GM21515 (cell line): ENCODE data around the gene MAST4.

ENCODE experiments used
- ATAC-seq: cut with Tn5 transposase; IDR thresholded peaks from one replicate; pipeline ENCODE4 v1.9.1; 2021; ENCODE audit not compliant: unreplicated experiment

Gene MAST4

GRCh38 chr5:67195406-67196275, 599.4 kb downstream of the MAST4 start:
- ATAC-seq: no peak

- no peak for ATAC-seq
These were observed 600.4 kb downstream of the MAST4 start, which contains the start of gene CD180 for GRCh38 chr5:67196537-67197059. TSS of gene CD180 (minus strand) at chr5:67196799. CDS start at chr5:67196641, 158 bp downstream.

DNA sequence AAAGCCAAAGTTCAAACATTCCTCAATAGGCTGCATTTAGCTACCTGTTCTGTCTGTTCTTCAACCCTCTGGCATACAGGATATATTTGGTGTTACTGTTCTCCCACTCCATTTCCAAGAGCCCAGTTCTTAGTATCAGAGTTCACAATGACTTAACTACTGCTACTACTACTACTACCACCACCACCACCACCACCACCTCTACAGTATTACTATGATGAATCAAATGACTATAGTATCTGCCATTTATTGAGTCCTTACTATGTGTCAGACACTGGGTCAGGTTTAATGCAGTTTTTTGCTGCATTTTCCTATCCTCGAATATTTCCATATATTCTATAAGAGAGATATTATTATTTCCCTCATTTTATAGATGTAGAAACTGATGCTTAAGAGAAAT, 601.3 kb downstream of the MAST4 start:
- ATAC-seq: no peak

GRCh38 chr5:67198917-67199316, 602.7 kb downstream of the MAST4 start:
- no peak for ATAC-seq

DNA sequence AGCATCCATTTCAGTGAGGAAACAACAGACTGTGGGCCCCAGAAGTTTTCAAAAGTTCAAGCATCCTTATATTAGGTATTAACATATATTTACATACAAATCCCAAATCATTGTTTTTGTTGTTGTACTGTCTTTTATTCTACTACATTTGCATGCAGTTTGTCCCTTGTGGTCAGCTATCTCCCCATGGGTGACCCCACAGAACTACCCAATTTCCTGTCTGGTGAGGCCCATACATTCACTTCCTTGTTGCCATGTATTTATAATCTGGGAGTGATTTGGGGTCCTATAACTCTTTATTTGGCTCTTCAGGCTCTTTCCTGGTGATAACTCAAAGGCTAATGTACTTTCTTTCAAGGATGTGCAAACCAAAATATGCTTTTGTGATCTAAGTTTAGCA, 603.7 kb downstream of the MAST4 start:
- ATAC-seq: no peak

DNA sequence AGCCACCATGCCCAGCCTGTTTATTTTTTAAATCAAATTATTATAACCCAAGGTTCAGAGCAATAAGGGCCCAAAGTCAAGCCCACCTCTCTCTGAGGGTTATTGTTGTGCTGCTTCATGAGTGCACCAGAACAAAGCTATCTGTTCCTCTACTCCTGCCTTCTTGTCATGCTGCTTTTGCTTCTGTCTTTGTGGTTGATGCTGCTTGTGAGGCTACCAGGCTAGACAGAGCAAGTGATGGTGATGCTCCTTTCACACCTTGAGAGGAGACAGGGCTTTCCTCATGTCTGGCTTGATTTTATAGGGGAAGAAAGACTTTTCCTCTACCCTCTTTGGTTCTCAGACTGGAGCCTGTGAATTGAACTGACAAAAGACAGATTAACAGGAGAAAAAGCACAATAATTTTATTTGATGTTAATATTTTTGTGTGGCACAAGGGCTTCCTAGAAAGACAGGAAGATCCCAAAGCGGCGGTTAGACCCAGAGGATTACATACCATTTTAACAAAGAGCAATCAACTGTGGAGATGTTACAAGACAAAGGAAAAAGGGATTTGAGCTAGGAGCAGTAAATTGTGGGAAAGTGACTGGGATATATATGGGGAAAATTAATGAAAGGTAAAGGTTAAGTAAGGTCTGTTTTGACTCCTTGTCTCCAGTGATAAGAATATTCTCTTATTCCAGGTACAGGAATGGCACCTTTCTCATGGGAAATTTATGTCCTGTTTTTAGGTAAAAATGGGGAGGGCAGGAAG, 604.8 kb downstream of the MAST4 start:
- ATAC-seq: no peak

DNA sequence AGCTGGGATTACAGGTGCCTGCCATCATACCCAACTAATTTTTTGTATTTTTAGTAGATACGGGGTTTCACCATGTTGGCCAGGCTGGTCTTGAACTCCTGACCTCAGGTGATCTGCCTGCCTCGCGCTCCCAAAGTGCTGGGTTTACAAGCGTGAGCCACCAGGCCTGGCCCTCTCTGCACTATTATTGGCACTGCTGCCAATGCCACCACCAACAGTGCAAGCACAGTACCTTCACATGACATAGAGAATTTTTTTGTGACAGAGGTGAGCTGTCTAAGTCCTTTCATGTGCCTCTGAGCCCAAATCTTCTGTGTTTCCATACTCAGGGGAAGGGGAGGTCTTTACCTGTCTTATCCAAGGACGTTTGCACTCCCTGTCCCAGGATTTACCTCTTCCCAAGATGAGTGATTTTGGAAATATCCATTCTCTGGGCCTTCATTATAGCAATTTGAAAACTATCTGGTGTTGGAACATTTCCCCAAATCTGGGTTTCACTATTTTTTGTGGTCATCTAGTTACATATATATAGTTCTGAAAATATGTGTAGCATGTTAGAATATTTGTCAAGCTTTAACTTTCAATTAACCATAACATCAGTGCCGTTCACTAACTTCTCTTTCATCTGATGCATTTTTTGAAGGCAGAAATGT, 605.8 kb downstream of the MAST4 start:
- no peak for ATAC-seq

DNA sequence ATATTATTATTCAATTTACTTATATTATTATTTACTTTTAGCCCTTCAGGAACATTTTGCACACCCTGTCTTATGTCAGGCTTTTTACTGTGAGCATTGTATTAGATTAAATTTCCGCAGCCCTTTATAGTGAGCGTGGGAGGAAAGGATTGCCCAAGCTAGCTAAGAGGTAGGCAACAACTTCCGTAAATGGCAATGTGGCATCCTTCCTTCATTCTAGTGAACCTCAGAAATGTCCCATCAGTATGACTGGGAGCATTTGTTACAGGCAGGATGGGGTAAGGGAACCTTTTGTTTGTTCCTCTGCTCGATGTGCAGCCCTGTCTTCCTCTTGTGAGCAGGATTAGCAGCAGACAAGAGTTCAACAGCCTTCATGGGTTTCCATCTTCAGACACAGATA, 606.6 kb downstream of the MAST4 start:
- ATAC-seq: no peak

- no peak for ATAC-seq
These were observed 607.5 kb downstream of the MAST4 start for GRCh38 chr5:67203701-67204074.

- no peak for ATAC-seq
These were observed 608.6 kb downstream of the MAST4 start for GRCh38 chr5:67204821-67205220.

GRCh38 chr5:67205981-67206380, 609.8 kb downstream of the MAST4 start:
- no peak for ATAC-seq

GRCh38 chr5:67206461-67206860, 610.3 kb downstream of the MAST4 start:
- peak; percentile 34 for ATAC-seq

GRCh38 chr5:67206929-67207328, 610.7 kb downstream of the MAST4 start:
- ATAC-seq: peak; percentile 83

DNA sequence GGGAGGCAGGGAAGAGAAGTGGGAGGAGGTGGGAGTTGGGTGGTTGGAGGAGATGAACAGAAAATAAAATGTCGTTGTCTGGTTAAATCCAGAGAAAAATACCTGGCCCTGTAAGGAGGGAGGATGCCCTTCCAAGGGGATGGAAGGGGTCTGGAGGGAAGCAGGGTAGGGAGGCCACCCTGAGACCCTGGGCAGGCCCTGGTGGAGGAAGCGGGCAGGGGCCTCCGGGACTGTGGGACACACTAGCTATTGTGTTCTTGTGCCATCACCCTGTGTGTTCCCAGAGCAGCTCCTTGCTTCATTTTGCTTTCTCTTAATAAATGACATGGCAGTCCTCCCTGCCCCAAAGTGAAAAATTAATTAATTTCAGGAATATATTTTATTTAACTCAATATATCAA, 612.2 kb downstream of the MAST4 start:
- ATAC-seq: no peak

GRCh38 chr5:67209141-67209771, 613.1 kb downstream of the MAST4 start:
- peak; percentile 33 for ATAC-seq

- no peak for ATAC-seq
These were observed 615.7 kb downstream of the MAST4 start for GRCh38 chr5:67211926-67212325.

DNA sequence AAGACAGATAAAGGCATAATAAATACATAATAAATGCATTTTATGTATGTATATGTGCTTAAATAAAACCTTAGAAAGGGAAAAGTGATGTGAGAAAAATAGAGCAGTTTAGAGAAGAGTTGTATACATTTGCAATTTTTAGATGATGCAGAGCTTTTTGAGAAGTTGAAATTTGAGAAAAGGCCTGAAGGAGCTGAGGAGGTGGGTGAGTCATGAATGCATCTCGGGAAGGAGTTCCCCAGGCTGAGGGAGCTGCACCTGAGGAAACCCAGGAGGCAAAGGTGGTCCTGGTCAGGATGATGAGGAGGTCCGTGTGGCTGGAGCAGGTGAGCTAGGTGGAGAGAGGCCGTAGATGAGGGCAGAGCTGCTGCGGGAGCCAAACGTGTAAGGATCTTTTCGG, 617.8 kb downstream of the MAST4 start:
- no peak for ATAC-seq

DNA sequence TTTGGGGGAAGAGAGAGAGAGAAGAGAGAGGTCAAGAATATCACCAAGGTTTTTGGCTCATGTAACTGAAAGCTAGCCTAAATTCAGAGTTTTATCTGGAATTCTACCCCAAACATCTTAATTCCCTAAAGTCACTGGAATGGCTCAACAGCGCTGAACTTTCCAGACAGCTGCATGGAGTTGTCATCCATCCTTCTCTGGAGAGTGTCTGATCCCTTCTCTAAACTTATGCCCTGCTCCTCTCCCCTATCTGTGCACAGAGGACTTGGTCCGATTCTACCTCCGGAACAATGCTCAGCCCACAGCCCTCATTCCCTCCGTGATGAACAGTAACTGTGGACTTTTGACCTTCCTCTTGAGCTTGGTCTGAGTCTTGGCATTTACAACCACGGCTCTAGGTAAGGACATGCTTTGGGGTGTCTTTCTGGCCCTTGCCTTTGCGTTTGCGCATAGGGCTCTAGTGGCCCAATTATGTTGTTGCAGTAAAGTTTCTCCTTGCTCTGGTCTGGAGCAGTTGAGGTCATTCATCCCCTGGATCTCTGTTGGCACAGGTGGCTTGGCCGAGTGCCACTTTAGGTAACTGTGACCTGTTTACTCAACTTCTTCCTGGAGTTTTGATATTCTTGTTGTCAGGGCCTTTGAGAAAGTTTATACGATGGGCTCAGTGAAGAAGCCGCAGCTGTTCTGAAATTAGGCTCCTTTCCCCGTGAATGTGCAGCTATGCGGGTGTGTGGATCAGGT, 618.7 kb downstream of the MAST4 start:
- ATAC-seq: no peak

DNA sequence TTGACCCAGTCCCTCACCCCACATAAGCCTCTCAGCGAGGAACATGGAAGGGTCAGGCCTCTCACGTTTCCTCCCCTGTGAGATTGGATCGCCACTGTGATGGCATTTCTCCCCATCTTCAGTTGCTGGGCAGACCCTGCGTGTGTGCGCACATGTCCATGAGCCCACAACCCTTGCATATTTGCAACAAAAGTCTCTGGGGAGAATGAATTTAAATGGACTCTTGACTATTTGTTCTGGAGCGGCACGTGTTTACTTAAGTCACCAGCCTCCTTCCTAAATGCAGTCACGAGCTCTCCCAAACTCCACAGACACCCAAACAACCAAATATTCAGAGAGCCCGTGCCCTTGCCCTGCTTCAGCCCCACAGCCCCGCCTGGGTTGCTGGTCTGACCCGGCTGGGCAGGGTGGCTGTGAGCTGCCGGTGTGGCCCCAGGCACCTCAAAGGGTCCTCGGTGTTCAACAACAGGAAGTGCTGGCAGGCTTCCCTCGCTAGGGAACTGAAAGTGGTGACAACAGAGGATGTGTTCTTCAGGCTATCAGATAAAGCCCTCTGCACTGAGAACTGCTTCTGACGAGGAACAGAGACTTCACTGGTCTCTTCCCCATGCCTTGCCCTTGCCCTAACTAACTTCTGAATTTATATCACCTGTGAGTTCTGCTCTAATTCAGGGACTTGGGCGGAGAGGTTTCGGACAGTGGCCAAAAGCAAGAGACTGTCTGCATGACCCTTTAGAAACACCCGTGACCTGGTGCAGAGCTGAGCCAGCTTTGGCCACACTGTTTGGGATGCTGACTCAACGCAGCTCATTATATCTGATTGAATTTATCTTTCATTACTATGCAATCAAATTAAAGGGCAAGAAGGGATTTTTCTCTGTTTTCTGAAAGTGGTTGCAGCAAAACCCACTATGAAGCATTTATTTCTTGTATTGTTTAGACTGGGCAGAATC, 619.6 kb downstream of the MAST4 start:
- peak; percentile 100 for ATAC-seq
